Measurements from ENCODE around the gene MORN1.

GRCh38 chr1:2274231-2274928 lies 117.0 kb downstream of the MORN1 start:
- TF ChIP-seq CTCF (IDR thresholded peaks at IDR 0.05; ENCODE audit: control extremely low read depth in 1 of 3, insufficient read depth in 1 of 3, low read depth in 1 of 3, low read length in 3 of 3) (no peak), MAX (IDR thresholded peaks at IDR 0.05) (no peak), EP300 (IDR thresholded peaks at IDR 0.05; ENCODE audit: borderline replicate concordance in 1 of 2, low read depth in 2 of 2, low read length in 2 of 2) (no peak), JUND (IDR thresholded peaks at IDR 0.05; ENCODE audit: low read length) (no peak), EGR1 (IDR thresholded peaks at IDR 0.05; ENCODE audit: borderline replicate concordance, low read depth, low read length) (no peak)

Measured in H1 (cell line).